Stimulated activated CD8-positive, alpha-beta memory T cell treated with anti-CD3 and anti-CD28 coated beads, Interleukin-7, amount 100 ng/mL, for 24 hours (primary cell): ENCODE data around the gene PSAPL1.

Source experiments
- DNase-seq: peaks from one replicate; pipeline ENCODE4 v3.0.0-alpha.2; 2020; ENCODE audit warnings: low read depth

Gene PSAPL1

DNA sequence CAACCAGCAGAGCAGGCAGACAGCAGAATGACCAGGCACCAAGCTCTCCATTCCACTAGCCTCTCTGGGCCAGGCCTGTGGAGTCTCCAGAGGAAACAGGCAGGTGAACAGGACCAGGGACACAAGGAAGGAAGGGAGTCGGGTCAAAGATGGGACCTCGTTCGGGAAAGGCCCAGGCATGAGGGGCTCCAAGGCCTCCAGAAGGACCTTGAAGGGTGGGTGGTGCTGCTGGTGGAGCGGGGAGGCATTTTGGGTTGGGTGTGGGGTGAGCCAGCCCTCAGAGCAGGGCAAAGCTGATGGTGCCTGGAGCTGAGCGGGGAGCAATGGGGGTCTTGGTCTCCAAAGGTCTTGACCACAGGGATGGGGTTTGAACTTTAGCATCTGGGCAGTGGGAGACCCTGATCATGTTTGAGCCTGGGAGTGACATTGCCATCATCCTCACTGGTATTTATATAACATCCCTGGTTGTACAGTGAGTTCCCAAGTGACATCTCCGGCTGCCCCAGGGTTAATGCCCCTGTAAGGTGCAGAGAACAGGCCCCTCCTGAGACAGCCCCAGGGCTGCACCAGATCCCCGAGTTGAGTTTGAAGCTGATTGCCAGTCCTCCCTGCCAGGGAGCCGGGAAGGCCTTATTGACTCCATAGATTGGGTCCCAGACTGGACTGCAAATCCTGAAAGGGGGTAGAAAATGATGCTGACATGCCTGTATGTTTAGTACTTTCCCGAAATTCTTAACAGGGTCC lies 52.7 kb downstream of the PSAPL1 start:
- DNase-seq = no peak

GRCh38 chr4:7381221-7381889 lies 53.4 kb downstream of the PSAPL1 start:
- DNase-seq = no peak
